Hindlimb muscle (tissue), 1 donor: ENCODE data around the gene RINL. TPM values are rescaled to one million over a fixed set of nuclear protein-coding genes. Genes with fewer than 3 reads are reported as not detected.
A peak's percentile ranks its signal among the peaks of the same experiment; 100 is the strongest.
"Not testable (repeated sequence)": the region's sequence is repeated elsewhere in the genome, so short reads cannot be mapped to it uniquely, and the experiment has no call there.

Experiments used
- DNase-seq: peaks from one replicate; pipeline ENCODE4 v3.0.0-alpha.2; 2013
- polyA plus RNA-seq: library from polyadenylated mRNA; unstranded; fragments of 120-200 nt; gene quantifications from one replicate; pipeline ENCODE4 v1.2.1, GENCODE V29; 2013; ENCODE audit not compliant: insufficient read length

Gene RINL
- polyA plus RNA-seq, 1 donor = 9.1 TPM

DNA sequence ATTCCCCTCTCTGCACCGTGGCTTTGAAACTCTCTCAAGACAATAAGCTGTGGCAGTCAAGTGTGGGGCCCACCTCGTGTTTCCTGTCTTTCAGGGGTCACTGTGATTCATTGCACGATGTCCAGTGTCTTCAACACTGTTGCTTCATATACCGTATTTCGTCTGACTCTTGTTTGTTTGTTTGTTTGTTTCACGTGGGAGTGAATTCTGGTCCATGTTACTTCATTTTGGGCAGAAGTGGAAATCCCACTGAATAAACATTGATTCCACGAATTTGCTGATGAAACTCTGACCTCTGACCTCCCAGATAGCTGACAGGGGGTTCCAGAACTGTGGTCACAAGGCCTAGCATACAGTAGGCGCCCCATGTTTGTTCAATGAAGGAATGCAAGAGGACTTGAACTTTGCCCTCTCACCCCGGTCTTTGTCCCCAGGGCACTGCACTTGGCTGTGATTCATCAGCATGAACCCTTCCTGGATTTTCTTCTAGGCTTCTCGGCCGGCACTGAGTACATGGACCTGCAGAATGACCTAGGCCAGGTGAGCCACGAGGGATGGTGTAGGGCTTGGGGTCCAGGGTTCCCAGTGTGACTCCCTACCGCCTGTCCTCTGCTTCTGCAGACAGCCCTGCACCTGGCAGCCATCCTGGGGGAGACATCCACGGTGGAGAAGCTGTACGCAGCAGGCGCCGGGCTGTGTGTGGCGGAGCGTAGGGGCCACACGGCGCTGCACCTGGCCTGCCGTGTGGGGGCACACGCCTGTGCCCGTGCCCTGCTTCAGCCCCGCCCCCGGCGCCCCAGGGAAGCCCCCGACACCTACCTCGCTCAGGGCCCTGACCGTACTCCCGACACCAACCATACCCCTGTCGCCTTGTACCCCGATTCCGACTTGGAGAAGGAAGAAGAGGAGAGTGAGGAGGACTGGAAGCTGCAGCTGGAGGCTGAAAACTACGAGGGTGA, 26.8 kb upstream of the RINL start:
- no peak for DNase-seq

DNA sequence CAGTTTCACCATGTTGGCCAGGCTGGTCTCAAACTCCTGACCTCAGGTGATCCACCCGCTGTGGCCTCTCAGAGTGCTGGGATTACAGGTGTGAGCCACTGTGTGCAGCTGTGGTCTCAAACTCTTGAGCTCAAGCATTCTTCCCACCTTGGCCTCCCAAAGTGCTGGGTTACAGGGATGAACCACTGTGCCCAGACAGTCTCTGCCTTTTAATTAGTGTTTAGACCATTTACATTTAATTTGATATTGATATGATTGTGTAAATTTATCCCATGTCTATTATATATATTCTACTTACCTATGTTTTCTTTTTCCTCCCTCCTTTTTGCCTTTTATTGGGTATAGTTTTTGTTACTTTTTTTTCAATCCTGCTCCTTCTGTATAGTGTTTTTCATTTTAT, 23.6 kb upstream of the RINL start:
- DNase-seq = no peak

DNA sequence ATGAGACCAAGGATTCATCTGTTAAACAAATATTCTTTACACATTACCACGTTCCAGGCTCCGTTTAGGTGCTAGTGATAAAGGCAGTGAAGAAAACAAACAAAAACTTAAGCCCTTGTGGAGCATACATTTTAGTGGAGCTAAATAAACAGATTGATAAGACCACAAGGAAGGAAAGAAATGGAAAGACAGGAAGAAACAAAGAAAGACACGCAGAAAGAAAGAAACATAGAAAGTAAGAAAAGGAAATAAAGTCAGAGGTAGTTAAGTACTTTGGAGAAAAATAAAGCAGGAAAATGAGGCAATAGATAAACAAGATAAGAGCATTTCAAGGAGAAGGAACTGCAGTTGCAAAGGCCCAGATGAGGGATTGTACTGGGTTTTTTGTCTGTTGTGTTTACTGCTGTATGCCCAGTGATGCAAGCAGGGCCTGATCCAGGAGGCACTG, 22.7 kb upstream of the RINL start:
- DNase-seq = no peak

DNA sequence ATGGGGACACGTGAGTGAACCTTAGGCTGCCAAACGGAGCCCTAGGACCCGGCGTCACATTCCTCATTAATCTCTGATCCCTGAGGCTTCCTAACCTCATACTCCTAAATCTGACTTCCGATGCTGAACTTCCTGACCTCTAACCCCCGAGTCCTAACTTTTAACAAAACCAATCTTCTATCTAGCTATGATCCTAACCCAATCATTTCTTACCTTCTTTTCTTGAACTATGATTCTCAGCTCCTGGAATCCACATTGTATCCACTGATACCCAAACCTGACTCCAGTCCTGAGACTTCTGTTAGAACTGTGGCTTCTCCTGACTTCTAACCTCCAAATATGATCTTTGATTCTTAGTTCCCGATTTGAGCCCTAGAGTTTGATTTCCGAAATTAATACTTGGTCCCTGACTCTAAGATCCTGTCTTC, 22.1 kb upstream of the RINL start:
- DNase-seq = no peak

DNA sequence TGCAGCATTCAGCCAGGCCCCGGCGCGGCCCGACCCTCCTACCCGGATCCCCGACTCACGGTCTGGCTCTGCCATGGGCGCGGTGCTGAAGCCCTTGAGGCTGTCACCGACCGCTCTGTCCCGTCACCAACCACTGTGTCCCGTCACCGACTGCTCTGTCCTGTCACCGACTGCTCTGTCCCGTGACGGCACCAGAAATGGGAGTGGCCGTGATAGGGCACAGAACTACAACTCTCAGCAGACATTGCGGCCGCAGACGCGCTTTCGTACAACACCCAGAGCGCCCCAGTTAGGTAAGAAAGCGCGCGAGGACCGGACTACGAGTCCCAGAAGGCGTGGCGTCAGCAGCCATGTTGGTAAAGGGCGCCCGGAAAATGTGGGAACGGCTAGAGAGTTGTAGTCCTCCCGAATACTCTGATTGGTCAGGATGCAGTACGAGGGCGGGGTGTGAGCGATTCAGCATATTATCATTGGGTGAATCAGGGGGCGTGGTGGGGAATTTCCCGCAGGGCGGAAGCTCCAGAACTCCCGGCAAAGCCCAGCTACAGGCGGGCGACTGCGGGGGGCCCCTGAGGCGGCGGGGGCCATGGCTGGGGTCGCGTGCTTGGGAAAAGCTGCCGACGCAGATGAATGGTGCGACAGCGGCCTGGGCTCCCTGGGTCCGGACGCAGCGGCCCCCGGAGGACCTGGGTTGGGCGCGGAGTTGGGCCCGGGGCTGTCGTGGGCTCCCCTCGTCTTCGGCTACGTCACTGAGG, 21.5 kb upstream of the RINL start, which contains the start of the genes NFKBIB and SIRT2:
Gene NFKBIB, plus strand, starts transcription at position 523 of the 755 bp plus-strand sequence. Its CDS starts 64 bp downstream, at position 587.
Gene SIRT2, minus strand, starts transcription at position 172 of the 755 bp plus-strand sequence. Its CDS starts 97 bp downstream, at position 75.
- peak; percentile 99 for DNase-seq

DNA sequence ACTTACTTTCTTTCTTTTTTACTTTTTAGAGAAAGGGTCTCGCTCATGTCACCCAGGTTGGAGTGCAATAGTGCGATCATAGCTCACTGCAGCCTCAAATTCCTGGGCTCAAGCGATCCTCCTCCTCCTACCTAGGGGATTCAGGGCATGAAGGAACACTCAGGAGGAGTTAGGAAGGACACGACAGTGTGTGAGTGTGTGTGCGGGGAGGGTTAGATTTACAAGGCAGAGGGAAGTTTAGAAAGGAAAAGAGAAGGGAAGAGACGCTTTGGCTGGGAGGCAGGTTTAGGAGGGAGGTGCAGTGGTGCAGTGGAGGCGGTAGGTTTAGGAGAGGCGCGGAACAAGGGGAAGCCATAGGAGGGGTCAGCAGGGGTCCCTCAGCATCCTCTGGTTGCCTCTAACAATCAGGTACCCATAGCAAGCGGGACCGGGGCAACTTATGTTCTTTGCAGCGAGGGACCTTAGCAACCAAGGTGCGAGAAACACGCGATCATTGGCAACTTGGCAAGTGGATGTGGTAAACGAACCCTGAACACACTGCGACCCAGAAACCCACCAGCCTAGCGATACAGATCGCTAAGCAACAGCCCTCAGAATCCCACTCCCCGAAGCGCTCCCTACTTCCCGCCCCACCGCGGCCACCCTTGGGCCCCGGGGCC, 20.8 kb upstream of the RINL start:
- no peak for DNase-seq

DNA sequence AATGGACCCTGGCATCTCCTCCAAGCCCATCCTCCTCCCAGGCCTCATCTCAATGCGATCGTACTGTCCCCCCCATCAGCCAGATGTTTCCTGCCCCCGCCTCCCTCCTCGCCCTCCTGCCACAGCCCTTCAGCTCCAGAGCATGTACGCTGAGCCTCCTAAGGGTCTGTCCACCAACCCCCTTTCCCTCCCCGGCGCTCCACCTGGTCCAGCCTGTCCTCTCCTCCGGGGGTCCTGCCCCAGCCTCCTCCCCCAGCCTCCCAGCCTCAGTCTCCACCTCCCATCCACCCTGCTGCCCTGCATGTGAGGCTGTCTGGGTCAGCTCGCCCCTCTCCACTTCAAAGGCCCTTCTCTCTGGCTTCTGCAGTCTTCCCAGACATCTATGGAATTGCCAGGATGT, 16.9 kb upstream of the RINL start:
- DNase-seq = no peak

DNA sequence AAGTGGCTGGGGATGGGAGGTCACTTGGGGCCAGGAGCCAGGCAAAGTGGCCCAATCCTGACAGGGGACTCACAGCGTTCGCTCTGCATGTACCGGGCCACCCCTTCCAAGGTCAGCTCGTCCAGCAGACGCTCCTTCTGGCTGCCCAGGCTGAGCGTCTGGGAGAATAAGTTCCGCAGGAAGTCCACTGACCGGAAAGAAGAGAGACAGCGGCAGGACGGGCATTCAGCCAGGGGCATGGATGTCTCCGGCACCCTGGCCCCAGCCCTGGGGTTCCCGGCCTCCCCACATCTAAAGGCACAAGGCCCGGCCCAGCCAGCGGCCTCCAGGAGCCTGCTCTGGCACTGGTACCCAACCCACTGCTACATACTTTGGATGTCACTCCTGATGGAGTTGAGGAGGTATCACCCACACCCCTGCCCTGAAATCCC, 15.3 kb upstream of the RINL start:
- DNase-seq = no peak

DNA sequence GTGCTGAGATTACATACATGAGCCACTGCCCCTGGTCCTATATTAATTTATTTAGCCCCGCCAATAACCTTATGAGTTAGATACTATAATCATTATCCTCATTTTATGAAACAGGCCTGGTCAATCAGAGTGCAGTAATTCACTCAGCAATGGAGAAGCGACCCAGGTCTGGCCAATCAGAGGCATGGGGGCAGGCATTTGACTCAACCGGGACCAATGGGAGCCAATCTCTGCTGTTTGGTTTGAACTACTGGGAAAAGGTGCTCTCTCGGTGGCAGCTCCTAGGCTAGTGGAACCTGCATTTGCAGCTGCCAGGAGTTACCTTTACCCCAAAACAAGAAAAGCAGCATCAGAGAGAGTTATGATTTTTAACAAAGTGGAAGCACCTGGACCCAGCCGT, 14.8 kb upstream of the RINL start:
- no peak for DNase-seq

DNA sequence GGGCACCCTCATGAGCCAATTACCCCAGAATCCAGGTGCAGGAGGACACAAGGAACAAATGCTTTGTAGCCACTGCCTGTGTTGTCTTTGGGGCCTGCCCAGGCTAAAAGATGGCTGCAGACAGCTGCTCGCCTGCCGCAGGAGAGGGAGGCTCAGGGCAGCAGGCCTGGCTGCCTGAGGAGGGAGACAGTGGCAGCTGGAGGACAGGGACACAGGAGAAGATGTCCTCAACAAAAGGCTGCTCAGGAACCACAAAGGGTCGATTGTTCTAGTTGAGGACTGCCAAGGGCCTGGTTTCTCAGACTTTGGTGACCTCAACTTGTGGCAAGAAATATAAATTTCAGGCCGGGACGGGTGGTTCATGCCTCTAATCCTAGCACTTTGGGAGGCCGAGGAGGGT, 13.7 kb upstream of the RINL start:
- DNase-seq = no peak

DNA sequence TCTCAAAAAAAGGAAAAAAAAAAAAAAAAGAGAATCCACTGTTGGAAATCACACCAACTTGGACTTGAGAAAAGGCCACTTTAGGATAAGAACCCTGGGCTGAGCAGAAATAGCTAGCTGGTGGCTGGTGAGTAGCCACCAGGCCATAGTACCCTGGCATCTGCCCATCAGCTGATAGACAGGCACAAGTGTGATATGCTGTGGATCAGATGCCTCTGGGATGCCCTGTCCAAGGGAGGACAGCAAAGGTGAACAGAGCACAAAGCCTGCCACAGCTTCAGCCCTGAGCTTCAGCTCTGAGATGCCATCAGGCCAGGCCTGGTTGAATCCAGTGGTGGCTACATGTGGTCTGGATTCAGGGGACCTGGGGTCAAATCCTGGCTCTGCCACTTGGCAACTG, 12.6 kb upstream of the RINL start:
- no peak for DNase-seq

DNA sequence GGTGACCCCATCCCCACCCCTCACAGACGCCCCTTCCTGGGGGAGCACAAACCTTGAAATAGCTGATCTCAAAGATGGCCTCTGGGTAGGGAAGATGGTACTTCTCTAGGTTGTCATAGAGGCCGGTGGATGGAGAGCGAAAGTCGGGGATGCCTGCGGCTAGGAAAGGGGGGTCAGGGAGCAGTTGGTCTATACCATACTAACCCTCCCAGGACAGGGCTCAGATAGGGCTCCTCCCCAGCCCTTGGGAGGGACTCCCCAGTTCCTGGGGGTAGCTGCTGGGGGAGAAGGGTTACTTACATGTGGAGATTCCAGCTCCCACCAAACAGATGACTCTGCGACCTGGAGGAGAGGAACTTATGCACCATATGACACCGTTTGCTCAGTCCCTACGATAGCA, 11.7 kb upstream of the RINL start:
- no peak for DNase-seq

DNA sequence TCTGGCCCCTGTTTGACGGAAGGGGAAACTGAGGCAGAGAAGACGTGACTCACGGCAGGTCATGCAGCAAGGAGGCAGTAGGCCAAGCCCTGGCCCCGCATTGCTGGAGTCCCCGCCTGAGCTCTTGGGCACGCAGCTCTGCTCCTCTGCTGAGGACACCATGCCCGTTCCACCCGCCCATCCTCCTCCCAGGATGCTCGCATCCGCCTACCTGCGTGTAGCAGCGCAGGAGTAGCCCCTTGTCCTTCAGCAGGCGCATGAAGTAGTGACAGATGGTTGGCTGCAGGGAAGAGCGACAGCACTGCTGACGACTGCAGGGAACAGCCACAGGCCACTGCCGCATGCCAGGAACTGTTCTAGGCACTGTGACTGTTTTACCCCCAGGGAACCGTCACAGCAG, 10.8 kb upstream of the RINL start:
- no peak for DNase-seq

DNA sequence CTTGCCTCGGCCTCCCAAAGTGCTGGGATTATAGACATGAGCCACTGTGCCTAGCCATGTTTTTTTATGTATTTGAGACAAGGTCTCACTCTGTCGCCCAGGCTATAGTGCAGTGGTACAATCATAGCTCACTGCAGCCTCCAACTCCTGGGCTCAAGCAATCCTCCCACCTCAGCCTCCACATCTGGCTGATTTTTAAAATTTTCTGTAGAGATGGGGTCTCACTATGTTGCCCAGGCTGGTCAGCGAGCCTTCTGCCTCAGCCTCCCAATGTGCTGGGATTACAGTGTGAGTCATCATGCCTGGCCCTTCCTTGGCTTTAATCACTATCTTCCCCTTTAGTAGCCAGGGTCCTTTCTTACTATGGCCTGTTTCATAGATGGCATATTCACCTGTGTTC, 6.6 kb upstream of the RINL start:
- DNase-seq = not testable (repeated sequence)

DNA sequence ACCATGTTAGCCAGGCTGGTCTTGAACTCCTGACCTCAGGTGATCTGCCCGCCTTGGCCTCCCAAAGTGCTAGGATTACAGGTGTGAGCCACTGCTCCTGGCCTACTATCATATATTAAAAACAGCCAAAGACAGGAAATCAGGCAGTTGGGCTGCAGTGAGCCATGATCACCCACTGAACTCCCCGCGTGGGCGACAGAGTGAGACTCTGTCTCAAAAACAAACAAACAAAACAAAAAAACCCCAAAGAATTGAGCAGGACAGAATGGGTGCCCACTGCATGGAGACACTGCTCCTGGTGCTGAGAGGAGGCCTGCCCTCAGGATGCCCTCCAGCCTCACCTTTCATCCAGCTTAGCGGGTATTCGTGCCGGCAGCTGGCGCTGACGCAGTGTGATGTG, 5.2 kb upstream of the RINL start:
- DNase-seq = no peak

DNA sequence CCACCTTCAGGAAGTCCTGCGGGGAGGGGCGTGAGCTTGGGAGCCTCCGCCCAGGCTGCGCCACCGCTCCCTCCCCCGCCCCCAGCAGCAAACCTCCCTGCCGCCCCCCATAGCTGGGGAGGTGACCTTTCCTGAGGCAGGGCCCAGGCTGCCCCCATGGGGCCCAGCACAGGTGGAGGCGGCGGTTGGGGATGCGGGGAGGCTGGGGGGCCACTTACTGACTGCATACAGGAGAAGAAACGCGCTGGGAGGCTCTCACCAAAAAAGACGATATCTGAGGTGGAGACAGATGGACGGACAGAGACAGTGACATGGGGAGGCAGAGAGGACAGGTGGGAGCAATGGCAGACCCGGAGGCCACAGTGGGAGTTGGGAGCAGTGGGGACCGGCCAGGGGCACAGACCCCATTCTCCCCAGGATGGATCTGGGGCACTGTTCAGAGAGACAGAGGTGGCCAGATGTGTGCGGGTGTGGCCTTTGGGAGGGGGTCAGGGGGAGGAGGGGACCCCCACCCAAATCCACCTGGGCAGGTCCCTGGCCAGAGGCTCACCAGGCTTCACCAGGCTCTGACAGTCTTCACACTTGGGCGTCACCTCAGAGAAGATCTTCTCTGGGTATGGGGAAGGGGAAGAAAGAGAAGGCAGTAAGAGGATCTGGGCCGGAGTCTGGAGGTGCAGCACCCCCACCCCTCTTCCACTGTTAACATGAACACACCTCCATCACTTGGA, 3.0 kb upstream of the RINL start:
- no peak for DNase-seq

DNA sequence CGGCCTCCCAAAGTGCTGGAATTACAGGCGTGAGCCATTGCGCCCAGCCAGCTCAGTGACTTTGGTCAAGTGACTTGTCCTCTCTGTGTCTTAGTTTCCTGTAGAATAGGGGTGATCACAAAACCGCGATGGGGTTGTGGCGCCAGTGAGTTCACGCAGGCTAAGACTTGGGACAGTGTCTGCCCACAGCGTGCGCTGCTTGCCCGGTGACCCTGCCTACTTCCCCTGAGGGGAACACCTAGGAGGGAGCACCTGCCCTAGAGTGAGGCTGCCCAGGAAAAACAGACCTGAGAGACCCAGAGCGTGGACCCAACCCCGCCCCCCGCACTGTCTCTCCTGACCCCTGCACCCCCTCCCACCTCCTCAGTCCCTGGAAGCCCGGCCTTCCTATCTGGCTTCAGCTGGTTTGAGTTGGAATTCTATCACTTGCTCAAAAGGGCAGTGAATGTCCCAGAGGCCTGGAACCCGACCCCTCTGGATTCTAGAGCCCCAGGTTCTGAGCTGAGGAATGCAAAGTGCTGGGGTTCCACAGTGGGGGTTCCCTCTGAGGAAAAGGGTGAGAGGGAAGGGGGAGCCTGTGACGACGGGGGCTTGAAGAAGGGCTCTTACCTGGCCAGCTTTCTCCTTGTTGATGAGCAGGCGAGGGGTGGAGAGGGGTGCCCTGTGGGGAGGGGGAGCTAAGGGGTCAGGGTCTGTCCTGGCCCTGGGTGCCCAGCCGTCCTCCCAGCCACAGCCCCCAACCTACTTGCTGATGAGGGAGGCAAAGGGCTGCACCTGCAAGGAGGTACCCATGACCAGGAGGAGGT, 2.2 kb upstream of the RINL start:
- no peak for DNase-seq

DNA sequence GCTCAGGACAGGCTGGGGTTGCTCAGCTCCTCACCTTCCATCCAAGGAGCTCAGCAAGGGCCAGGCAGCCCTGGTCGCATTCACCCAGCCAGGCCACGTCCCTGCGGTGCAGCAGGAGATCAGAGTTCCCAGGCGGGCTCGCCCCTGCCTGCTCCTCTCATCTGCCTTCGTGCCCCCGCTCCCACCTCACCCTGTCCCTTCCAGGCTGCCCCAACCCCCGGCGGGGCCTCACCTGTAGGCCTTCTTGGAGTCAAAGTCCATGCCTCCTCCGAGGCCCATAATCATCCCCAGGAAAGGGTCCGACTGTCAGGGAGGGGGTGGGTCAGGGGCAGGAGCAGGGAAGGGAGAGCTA, 1.3 kb upstream of the RINL start:
- DNase-seq = no peak

DNA sequence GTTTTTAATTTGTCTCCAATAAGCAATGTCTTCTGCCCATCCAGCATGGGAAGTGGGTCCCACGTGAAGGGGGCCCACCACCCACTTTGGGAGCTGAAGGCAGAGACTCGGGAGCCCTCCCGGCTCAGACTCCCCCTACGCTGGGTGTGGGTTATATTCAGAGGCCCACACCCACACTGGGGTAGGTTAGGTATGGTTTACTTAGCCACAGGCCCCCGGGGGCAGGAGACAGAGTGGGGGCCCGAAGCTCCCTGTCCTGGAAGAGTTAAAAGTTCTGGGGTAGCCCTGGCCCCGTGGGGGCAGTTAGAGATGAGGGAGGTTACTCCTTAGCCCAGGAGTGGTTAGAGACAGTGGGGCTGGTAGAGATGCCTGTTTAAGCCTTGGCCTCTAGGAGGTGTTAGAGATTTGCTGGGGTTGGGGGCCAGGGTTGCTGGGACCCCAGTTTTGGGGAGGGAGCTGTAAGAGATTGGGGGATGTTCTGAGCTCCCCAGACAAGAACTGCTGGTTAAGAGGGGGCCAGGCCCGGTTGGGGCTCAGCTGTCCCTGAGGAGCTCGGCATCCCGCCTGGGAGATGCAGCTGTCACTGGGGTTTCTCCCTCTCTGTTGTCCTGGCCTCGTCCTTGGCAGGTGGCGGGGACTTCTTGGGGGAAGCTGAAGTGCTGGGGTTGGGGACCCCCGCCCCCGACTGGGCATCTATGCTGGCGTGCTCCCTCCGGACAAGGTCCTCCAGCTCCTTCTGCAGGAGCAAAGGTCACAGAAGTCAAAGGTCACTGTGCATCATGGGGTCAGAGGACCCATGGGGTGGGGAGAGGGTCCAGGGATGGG, 712 bp upstream of the RINL start:
- DNase-seq = no peak

DNA sequence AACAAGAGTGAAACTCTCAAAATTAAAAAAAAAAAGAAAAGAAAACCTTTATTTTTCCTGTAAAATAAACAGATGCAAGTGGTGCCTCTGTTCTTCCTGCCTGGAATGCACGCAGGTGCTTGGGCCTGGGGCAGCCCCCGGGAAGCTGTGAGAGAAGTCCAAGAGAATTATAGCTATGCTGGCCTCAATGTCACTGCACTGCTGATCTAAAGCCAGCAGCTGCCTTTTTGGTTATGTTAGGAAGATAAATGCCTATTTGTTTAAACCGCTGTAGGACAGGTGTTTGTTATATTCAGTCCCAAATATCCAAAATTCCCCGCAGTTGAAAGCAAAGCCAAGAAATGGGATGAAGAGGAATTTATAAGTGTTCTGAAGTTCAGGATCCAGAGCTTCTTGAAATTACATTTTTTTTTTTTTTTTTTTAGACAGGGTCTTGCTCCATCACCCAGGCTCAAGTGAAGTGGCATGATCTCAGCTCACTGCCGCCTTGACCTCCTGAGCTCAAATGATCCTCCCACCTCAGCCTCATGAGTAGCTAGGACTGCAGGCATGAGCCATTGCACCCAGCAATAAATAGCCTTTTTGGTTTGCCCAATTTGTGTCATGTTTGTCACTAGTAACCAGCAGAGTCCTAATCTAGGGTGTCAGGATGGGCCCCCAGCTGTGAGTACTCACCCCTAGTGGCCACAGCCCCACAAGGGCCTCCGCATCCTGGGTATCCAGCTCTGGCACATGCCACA, 2.2 kb downstream of the RINL start:
- no peak for DNase-seq
